B cell (primary cell): ENCODE results near the gene RNF40. TPM values are rescaled to one million over a fixed set of nuclear protein-coding genes. Genes with fewer than 3 reads are reported as not detected.

ENCODE experiments used
- ATAC-seq: fragments of 200-7000 bp; cut with Tn5 transposase; one replicate; pipeline ENCODE4 v1.10.0; 2021; ENCODE audit warnings: low read depth, mild to moderate bottlenecking, moderate number of reproducible peaks, moderate library complexity
- CTCF ChIA-PET: fragments of 350-600 bp; sonication (Branson Sonifier 250); formaldehyde crosslinking; loops from one replicate; lab custom pipeline; 2021; ENCODE audit warnings: antibody characterized with exemption, inconsistent platforms; lab: Charles Lee
- POLR2A ChIA-PET: fragments of 350-600 bp; sonication (Branson Sonifier 250); formaldehyde crosslinking; loops from one replicate; lab custom pipeline; 2021; ENCODE audit warnings: antibody characterized with exemption; lab: Charles Lee
- DNase-seq: peaks from one replicate; pipeline ENCODE4 v3.0.0; 2013
- H2AFZ ChIP-seq: 2 replicates; pipeline ENCODE4 v1.6.1; 2012; ENCODE audit warnings: mild to moderate bottlenecking, low read depth, low read length; ENCODE audit not compliant: insufficient read depth, poor library complexity, severe bottlenecking
- H3K27ac ChIP-seq, 2 donors: 1 replicate in 1 of 2; 2 replicates in 1 of 2; pipeline ENCODE4 v1.5.1; 2012 to 2013; ENCODE audit warnings: low read length in 2 of 2, mild to moderate bottlenecking in 2 of 2, moderate library complexity in 1 of 2
- H3K27me3 ChIP-seq, 4 experiments: fragments of 200-600 bp in 1 of 4; sonication (generic) in 1 of 4; replicated peaks in 1 of 4; 1 replicate in 2 of 4; 2 replicates in 2 of 4; pipeline versions ENCODE4 v1.6.1 to v1.7.0; 2013 to 2016; ENCODE audit warnings: low read length in 3 of 4, mild to moderate bottlenecking in 2 of 4, mixed read lengths in 1 of 4, moderate library complexity in 1 of 4; ENCODE audit not compliant: insufficient read depth in 4 of 4, control insufficient read depth in 3 of 4; ENCODE audit errors: control extremely low read depth in 1 of 4
- H3K36me3 ChIP-seq, 2 experiments: replicated peaks in 1 of 2; 1 replicate in 1 of 2; 2 replicates in 1 of 2; pipeline versions ENCODE4 v1.6.1 to v1.7.1; 2013; ENCODE audit warnings: low read length in 1 of 2; ENCODE audit not compliant: insufficient read depth in 2 of 2, control insufficient read depth in 1 of 2; ENCODE audit errors: control extremely low read depth in 1 of 2, extremely low read depth in 1 of 2
- H3K4me1 ChIP-seq, 2 donors: fragments of 200-600 bp in 1 of 2; sonication (generic) in 1 of 2; 1 replicate in 1 of 2; 2 replicates in 1 of 2; pipeline versions ENCODE4 v1.5.1 to v1.6.1; 2013 to 2017; ENCODE audit warnings: low read length in 2 of 2; ENCODE audit not compliant: control insufficient read depth in 2 of 2, insufficient read depth in 2 of 2
- H3K4me2 ChIP-seq: replicated peaks from 2 replicates; pipeline ENCODE3; 2012; ENCODE audit warnings: mild to moderate bottlenecking, low read depth, low read length; ENCODE audit not compliant: poor library complexity, severe bottlenecking
- H3K4me3 ChIP-seq, 5 experiments: fragments of 200-600 bp in 1 of 5; sonication (generic) in 1 of 5; 1 replicate in 3 of 5; 2 replicates in 2 of 5; pipeline versions ENCODE4 v1.5.1 to v1.7.0; 2011 to 2016; ENCODE audit warnings: low read length in 4 of 5, mild to moderate bottlenecking in 4 of 5, low read depth in 2 of 5, control low read depth in 1 of 5, moderate library complexity in 1 of 5; ENCODE audit not compliant: insufficient read depth in 1 of 5; ENCODE audit errors: control extremely low read depth in 1 of 5, extremely low read depth in 1 of 5
- H3K79me2 ChIP-seq: fragments of 200-600 bp; sonication (generic); one replicate; pipeline ENCODE4 v1.6.0; 2016; ENCODE audit warnings: low read length; ENCODE audit not compliant: control insufficient read depth, insufficient read depth
- H3K9ac ChIP-seq: fragments of 200-600 bp; sonication (generic); 2 replicates; pipeline ENCODE4 v1.6.1; 2017; ENCODE audit warnings: mild to moderate bottlenecking, low read length, moderate library complexity
- H3K9me3 ChIP-seq, 3 donors: one replicate each; pipeline versions ENCODE4 v1.6.1 to v1.7.1; 2013; ENCODE audit warnings: low read length in 2 of 3; ENCODE audit not compliant: control insufficient read depth in 2 of 3, insufficient read depth in 1 of 3; ENCODE audit errors: control extremely low read depth in 1 of 3
- H4K20me1 ChIP-seq: 2 replicates; pipeline ENCODE4 v1.6.0; 2012; ENCODE audit warnings: mild to moderate bottlenecking, low read length; ENCODE audit not compliant: insufficient read depth, control insufficient read depth, poor library complexity, severe bottlenecking
- H3K27ac Mint-ChIP-seq: one replicate; pipeline ENCODE4 v1.8.0; 2021; ENCODE audit warnings: mixed read lengths
- H3K27me3 Mint-ChIP-seq: one replicate; pipeline ENCODE4 v1.8.0; 2021; ENCODE audit warnings: mixed read lengths
- H3K4me1 Mint-ChIP-seq: one replicate; pipeline ENCODE4 v1.8.0; 2021; ENCODE audit warnings: mixed read lengths
- H3K4me3 Mint-ChIP-seq: one replicate; pipeline ENCODE4 v1.8.0; 2021; ENCODE audit warnings: mixed read lengths
- H3K9me3 Mint-ChIP-seq: one replicate; pipeline ENCODE4 v1.8.0; 2022; ENCODE audit warnings: mixed read lengths; ENCODE audit not compliant: insufficient read depth
- EZH2 ChIP-seq: IDR thresholded peaks from 2 replicates; pipeline ENCODE4 v1.6.1; 2012; ENCODE audit warnings: borderline replicate concordance, low read depth, mild to moderate bottlenecking, moderate library complexity, low read length; ENCODE audit not compliant: insufficient read depth, poor library complexity, severe bottlenecking
- WGBS: methylation state at CpG from one replicate; pipeline ENCODE4 v1.1.5; 2013; ENCODE audit warnings: missing lambda C conversion rate; ENCODE audit not compliant: insufficient coverage; 5-methylcytosine and 5-hydroxymethylcytosine counted together
- intact Hi-C: fragments of 100-400 bp; cut with micrococcal nuclease; formaldehyde crosslinking; loops from one replicate; pipeline ENCODE4 v1.10.0; 2022
- polyA plus RNA-seq: library from polyadenylated mRNA; depleted of rRNA; stranded (reverse); fragments of >200 nt; gene quantifications from 2 replicates; pipeline ENCODE4 v1.2.3, GENCODE V29; 2012
- total RNA-seq, 2 donors: library from RNA; stranded (reverse); fragments of 120-200 nt in 1 of 2; gene quantifications; 1 replicate in 1 of 2; 2 replicates in 1 of 2; pipeline versions ENCODE4 v1.2.3 to v1.2.4, GENCODE V29; 2013 to 2022
- TF ChIP-seq, protein P1 (sequence below): fragments of 200-600 bp; IDR thresholded peaks from one replicate; pipeline ENCODE4 v1.8.0; 2022; ENCODE audit warnings: antibody characterized with exemption, mild to moderate bottlenecking

Gene RNF40
- total and polyA plus RNA-seq, 2 donors (not counting 1 experiment from before 2014, with no cell fraction given), result 41.8 to 121 TPM

DNA sequence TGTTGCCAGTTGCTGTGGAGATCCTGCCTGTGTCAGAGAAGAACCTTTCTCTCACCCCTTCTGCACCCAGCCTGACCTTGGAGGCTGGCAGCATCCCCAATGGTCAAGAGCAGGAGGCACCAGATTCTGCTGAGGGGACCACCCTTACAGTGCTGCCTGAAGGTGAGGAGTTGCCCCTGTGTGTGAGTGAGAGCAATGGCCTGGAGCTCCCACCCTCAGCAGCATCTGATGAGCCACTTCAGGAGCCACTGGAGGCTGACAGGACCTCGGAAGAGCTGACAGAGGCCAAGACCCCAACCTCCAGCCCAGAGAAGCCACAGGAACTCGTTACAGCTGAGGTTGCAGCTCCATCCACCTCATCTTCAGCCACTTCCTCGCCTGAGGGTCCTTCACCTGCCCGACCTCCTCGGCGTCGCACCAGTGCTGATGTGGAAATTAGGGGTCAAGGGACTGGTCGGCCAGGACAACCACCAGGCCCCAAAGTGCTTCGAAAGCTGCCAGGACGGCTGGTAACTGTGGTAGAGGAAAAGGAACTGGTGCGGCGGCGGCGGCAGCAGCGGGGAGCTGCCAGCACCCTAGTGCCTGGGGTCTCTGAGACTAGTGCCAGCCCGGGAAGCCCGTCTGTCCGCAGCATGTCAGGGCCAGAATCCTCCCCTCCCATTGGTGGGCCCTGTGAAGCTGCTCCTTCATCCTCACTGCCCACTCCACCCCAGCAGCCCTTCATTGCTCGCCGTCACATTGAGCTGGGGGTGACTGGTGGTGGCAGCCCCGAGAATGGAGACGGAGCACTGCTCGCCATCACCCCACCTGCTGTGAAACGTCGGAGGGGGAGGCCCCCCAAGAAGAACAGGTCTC, 24.1 kb upstream of the RNF40 start:
- Histone ChIP-seq H3K9me3 (no peaks in the 10 kb centered on the region), H3K4me2 (no peak overlapping the region), H3K4me3 (no peak overlapping the region), H2AFZ (no peak overlapping the region), H3K36me3 (peaks cover 2 to 69% of the 10 kb centered on the region in 2 experiments), H3K79me2 (peaks cover 31% of the 10 kb centered on the region), H3K4me1 (no peaks in the 10 kb centered on the region), H3K9ac (no peak overlapping the region), H4K20me1 (peaks cover 31% of the 10 kb centered on the region), H3K27me3 (no peaks in the 10 kb centered on the region), H3K27ac (no peak overlapping the region)
- ChIA-PET CTCF (no interaction called here), POLR2A (no interaction called here)
- TF ChIP-seq, protein P1, sequence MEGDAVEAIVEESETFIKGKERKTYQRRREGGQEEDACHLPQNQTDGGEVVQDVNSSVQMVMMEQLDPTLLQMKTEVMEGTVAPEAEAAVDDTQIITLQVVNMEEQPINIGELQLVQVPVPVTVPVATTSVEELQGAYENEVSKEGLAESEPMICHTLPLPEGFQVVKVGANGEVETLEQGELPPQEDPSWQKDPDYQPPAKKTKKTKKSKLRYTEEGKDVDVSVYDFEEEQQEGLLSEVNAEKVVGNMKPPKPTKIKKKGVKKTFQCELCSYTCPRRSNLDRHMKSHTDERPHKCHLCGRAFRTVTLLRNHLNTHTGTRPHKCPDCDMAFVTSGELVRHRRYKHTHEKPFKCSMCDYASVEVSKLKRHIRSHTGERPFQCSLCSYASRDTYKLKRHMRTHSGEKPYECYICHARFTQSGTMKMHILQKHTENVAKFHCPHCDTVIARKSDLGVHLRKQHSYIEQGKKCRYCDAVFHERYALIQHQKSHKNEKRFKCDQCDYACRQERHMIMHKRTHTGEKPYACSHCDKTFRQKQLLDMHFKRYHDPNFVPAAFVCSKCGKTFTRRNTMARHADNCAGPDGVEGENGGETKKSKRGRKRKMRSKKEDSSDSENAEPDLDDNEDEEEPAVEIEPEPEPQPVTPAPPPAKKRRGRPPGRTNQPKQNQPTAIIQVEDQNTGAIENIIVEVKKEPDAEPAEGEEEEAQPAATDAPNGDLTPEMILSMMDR, result no peak
- TF ChIP-seq EZH2, result no peak
- ATAC-seq, result no peak
- DNase-seq, result no peak
- Mint-ChIP-seq H3K27me3 (no peaks in the 10 kb centered on the region), H3K27ac (no peak overlapping the region), H3K9me3 (no peaks in the 10 kb centered on the region), H3K4me1 (peaks cover 5% of the 10 kb centered on the region), H3K4me3 (no peak overlapping the region)
- intact Hi-C loops, result no loop called here
- WGBS, result 94% methylated on average over 15 of the region's 25 CpGs
